ENCODE measurements around the gene MOB3B.

GRCh38 chr9:27333241-27334052 lies 196.2 kb downstream of the MOB3B start:
- TF ChIP-seq, protein P1, sequence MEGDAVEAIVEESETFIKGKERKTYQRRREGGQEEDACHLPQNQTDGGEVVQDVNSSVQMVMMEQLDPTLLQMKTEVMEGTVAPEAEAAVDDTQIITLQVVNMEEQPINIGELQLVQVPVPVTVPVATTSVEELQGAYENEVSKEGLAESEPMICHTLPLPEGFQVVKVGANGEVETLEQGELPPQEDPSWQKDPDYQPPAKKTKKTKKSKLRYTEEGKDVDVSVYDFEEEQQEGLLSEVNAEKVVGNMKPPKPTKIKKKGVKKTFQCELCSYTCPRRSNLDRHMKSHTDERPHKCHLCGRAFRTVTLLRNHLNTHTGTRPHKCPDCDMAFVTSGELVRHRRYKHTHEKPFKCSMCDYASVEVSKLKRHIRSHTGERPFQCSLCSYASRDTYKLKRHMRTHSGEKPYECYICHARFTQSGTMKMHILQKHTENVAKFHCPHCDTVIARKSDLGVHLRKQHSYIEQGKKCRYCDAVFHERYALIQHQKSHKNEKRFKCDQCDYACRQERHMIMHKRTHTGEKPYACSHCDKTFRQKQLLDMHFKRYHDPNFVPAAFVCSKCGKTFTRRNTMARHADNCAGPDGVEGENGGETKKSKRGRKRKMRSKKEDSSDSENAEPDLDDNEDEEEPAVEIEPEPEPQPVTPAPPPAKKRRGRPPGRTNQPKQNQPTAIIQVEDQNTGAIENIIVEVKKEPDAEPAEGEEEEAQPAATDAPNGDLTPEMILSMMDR (tag by site-specific recombination; IDR thresholded peaks at IDR 0.05): peak; percentile 51; the same call in 1 of the 2 replicates
- TF ChIP-seq ZNF561 (tag by site-specific recombination; IDR thresholded peaks at IDR 0.05; ENCODE audit: borderline replicate concordance) (no peak), ZFP3 (tag by site-specific recombination; IDR thresholded peaks at IDR 0.05; ENCODE audit: low read depth) (no peak), ZNF558 (tag by site-specific recombination; IDR thresholded peaks at IDR 0.05) (no peak), ZNF501 (tag by site-specific recombination; IDR thresholded peaks at IDR 0.05) (no peak), KLF1 (tag by site-specific recombination; IDR thresholded peaks at IDR 0.05) (no peak), TCF7L2 (IDR thresholded peaks at IDR 0.05; ENCODE audit: borderline replicate concordance, low read depth, low read length) (no peak), ZNF747 (tag by site-specific recombination; IDR thresholded peaks at IDR 0.05) (no peak), TSHZ1 (tag by site-specific recombination; IDR thresholded peaks at IDR 0.05; ENCODE audit: borderline replicate concordance) (no peak), ZBTB21 (tag by site-specific recombination; IDR thresholded peaks at IDR 0.05) (no peak), ZNF274 (IDR thresholded peaks at IDR 0.05; ENCODE audit: low read length) (no peak), ZNF274 (tag by site-specific recombination; IDR thresholded peaks at IDR 0.05; ENCODE audit: borderline replicate concordance) (no peak), ZNF530 (tag by site-specific recombination; IDR thresholded peaks at IDR 0.05; ENCODE audit: low read depth) (no peak)

All from HEK293 (cell line).